SK-N-SH treated with all-trans-retinoic acid at 6 μM for 48 hours (cell line): Measurements from ENCODE around the gene BBS9.

Experiments
- ATAC-seq: fragments of 200-7000 bp; cut with Tn5 transposase; 3 replicates; pipeline ENCODE4 v1.9.1; 2020; ENCODE audit warnings: mild to moderate bottlenecking, moderate library complexity
- BACH2 ChIP-seq: fragments of 250-450 bp; sonication (Bioruptor Pico); IDR thresholded peaks from 2 replicates; pipeline ENCODE4 v1.9.0; 2021; ENCODE audit warnings: mild to moderate bottlenecking, borderline replicate concordance
- CREB5 ChIP-seq: fragments of 250-450 bp; sonication (Bioruptor Pico); IDR thresholded peaks from 2 replicates; pipeline ENCODE4 v1.5.1; 2020; ENCODE audit warnings: low read depth, mild to moderate bottlenecking, moderate library complexity
- CSDC2 ChIP-seq: fragments of 250-450 bp; sonication (Bioruptor Pico); IDR thresholded peaks from 2 replicates; pipeline ENCODE4 v1.5.0; 2020; ENCODE audit warnings: mild to moderate bottlenecking, moderate library complexity
- CSRNP3 ChIP-seq: fragments of 250-450 bp; sonication (Bioruptor Pico); IDR thresholded peaks from 2 replicates; pipeline ENCODE4 v1.5.1; 2021; ENCODE audit warnings: mild to moderate bottlenecking, moderate library complexity
- GLIS3 ChIP-seq: fragments of 250-450 bp; sonication (Bioruptor Pico); IDR thresholded peaks from 2 replicates; pipeline ENCODE4 v1.5.0; 2020; ENCODE audit warnings: mild to moderate bottlenecking, moderate library complexity
- ISL1 ChIP-seq: fragments of 250-450 bp; sonication (Bioruptor Pico); IDR thresholded peaks from 2 replicates; pipeline ENCODE4 v2.1.2; 2022; ENCODE audit warnings: mild to moderate bottlenecking, moderate library complexity
- OSR1 ChIP-seq: fragments of 250-450 bp; sonication (Bioruptor Pico); IDR thresholded peaks from 2 replicates; pipeline ENCODE4 v1.8.0; 2022; ENCODE audit warnings: moderate library complexity, mild to moderate bottlenecking, inconsistent platforms
- PATZ1 ChIP-seq: fragments of 250-450 bp; sonication (Bioruptor Pico); IDR thresholded peaks from 2 replicates; pipeline ENCODE4 v1.8.0; 2020; ENCODE audit warnings: mild to moderate bottlenecking, moderate library complexity, borderline replicate concordance
- POU6F1 ChIP-seq: fragments of 250-450 bp; sonication (Bioruptor Pico); IDR thresholded peaks from 2 replicates; pipeline ENCODE4 v1.8.0; 2021; ENCODE audit warnings: low read depth, mild to moderate bottlenecking, moderate library complexity, borderline replicate concordance
- PPARA ChIP-seq: fragments of 250-450 bp; sonication (Bioruptor Pico); IDR thresholded peaks from 2 replicates; pipeline ENCODE4 v1.5.0; 2020; ENCODE audit warnings: mild to moderate bottlenecking, borderline replicate concordance
- RARB ChIP-seq: fragments of 250-450 bp; sonication (Bioruptor Pico); IDR thresholded peaks from 2 replicates; pipeline ENCODE4 v1.8.0; 2021; ENCODE audit warnings: mild to moderate bottlenecking, moderate library complexity
- TCF4 ChIP-seq: fragments of 250-450 bp; sonication (Bioruptor Pico); IDR thresholded peaks from 2 replicates; pipeline ENCODE4 v1.8.0; 2021; ENCODE audit warnings: mild to moderate bottlenecking, moderate library complexity, borderline replicate concordance
- TOX ChIP-seq: fragments of 250-450 bp; sonication (Bioruptor Pico); IDR thresholded peaks from 2 replicates; pipeline ENCODE4 v1.8.0; 2021; ENCODE audit warnings: mild to moderate bottlenecking, moderate library complexity, borderline replicate concordance
- TSHZ2 ChIP-seq: fragments of 250-450 bp; sonication (Bioruptor Pico); IDR thresholded peaks from 2 replicates; pipeline ENCODE4 v1.5.0; 2020; ENCODE audit warnings: mild to moderate bottlenecking, moderate library complexity
- ZFP3 ChIP-seq: fragments of 250-450 bp; sonication (Bioruptor Pico); IDR thresholded peaks from 2 replicates; pipeline ENCODE4 v1.5.0; 2020; ENCODE audit warnings: mild to moderate bottlenecking, moderate library complexity
- ZFP30 ChIP-seq: fragments of 450-650 bp; formaldehyde crosslinking; IDR thresholded peaks from 2 replicates; pipeline ENCODE4 v1.5.0; 2022; ENCODE audit warnings: mild to moderate bottlenecking, moderate library complexity
- ZNF565 ChIP-seq: fragments of 450-650 bp; formaldehyde crosslinking; conservative IDR thresholded peaks from 2 replicates; pipeline ENCODE4 v1.5.0; 2020; ENCODE audit warnings: low read depth, mild to moderate bottlenecking, moderate library complexity
- ZNF8 ChIP-seq: fragments of 450-650 bp; formaldehyde crosslinking; IDR thresholded peaks from 2 replicates; pipeline ENCODE4 v1.5.0; 2020; ENCODE audit warnings: mild to moderate bottlenecking, moderate library complexity

Gene BBS9

GRCh38 chr7:33529070-33529469, 399.7 kb downstream of the BBS9 start (continued):
- TF ChIP-seq ZFP3 (CRISPR knock-in tag): no peak
- TF ChIP-seq TOX (CRISPR knock-in tag): no peak

- no peak for ATAC-seq
These were observed 401.3 kb downstream of the BBS9 start for GRCh38 chr7:33530664-33531063.

More at GRCh38 chr7:33530664-33531063, 401.3 kb downstream of the BBS9 start:
- TF ChIP-seq OSR1: no peak
- no peak for TF ChIP-seq PPARA (CRISPR knock-in tag)
- TF ChIP-seq BACH2 (CRISPR knock-in tag): no peak
- no peak for TF ChIP-seq GLIS3 (CRISPR knock-in tag)
- TF ChIP-seq ZNF565 (CRISPR knock-in tag): no peak
- TF ChIP-seq POU6F1 (CRISPR knock-in tag): no peak
- TF ChIP-seq RARB (CRISPR knock-in tag): no peak
- TF ChIP-seq ZFP30: no peak
- no peak for TF ChIP-seq ZFP3 (CRISPR knock-in tag)
- no peak for TF ChIP-seq CSRNP3 (CRISPR knock-in tag)
- no peak for TF ChIP-seq CSDC2 (CRISPR knock-in tag)
- TF ChIP-seq TSHZ2 (CRISPR knock-in tag): no peak
- no peak for TF ChIP-seq ZNF8 (CRISPR knock-in tag)
- no peak for TF ChIP-seq TCF4 (CRISPR knock-in tag)
- TF ChIP-seq PATZ1 (CRISPR knock-in tag): no peak
- TF ChIP-seq ISL1 (CRISPR knock-in tag): no peak
- no peak for TF ChIP-seq CREB5
